Stimulated activated CD8-positive, alpha-beta memory T cell treated with anti-CD3 and anti-CD28 coated beads, Interleukin-12 subunit alpha, Interleukin-12 subunit beta, amount 100 ng/mL, for 1 hour (primary cell): ENCODE results near the gene TENM3.

Experiments
- DNase-seq: peaks from one replicate; pipeline ENCODE4 v3.0.0-alpha.2; 2020; ENCODE audit warnings: low read depth

The TENM3 gene

GRCh38 chr4:182409271-182409670, 166.1 kb downstream of the TENM3 start:
- no peak for DNase-seq

- no peak for DNase-seq
These were observed 168.2 kb downstream of the TENM3 start for GRCh38 chr4:182411391-182411790.

- DNase-seq, result no peak
These were observed 170.3 kb downstream of the TENM3 start for GRCh38 chr4:182413550-182413949.

GRCh38 chr4:182415116-182415515, 171.9 kb downstream of the TENM3 start:
- no peak for DNase-seq

GRCh38 chr4:182416067-182416466, 172.9 kb downstream of the TENM3 start:
- DNase-seq, result no peak

GRCh38 chr4:182418054-182418734, 175.0 kb downstream of the TENM3 start:
- no peak for DNase-seq

GRCh38 chr4:182420189-182420588, 177.0 kb downstream of the TENM3 start:
- no peak for DNase-seq

- DNase-seq, result no peak
These were observed 178.6 kb downstream of the TENM3 start for GRCh38 chr4:182421753-182422152.

GRCh38 chr4:182425302-182425701, 182.1 kb downstream of the TENM3 start:
- no peak for DNase-seq

GRCh38 chr4:182426901-182427300, 183.7 kb downstream of the TENM3 start:
- no peak for DNase-seq

- no peak for DNase-seq
These were observed 184.4 kb downstream of the TENM3 start for GRCh38 chr4:182427554-182427953.

- no peak for DNase-seq
These were observed 186.7 kb downstream of the TENM3 start for GRCh38 chr4:182429896-182430295.

GRCh38 chr4:182432819-182433218, 189.6 kb downstream of the TENM3 start:
- no peak for DNase-seq

- no peak for DNase-seq
These were observed 191.5 kb downstream of the TENM3 start for GRCh38 chr4:182434720-182435119.

GRCh38 chr4:182435401-182435800, 192.2 kb downstream of the TENM3 start:
- DNase-seq, result no peak

- no peak for DNase-seq
These were observed 199.9 kb downstream of the TENM3 start for GRCh38 chr4:182443070-182443469.

- DNase-seq, result no peak
These were observed 204.6 kb downstream of the TENM3 start for GRCh38 chr4:182447767-182448280.

- DNase-seq, result no peak
These were observed 205.3 kb downstream of the TENM3 start for GRCh38 chr4:182448281-182449151.

- DNase-seq, result no peak
These were observed 206.2 kb downstream of the TENM3 start for GRCh38 chr4:182449186-182449929.

GRCh38 chr4:182449930-182450439, 206.8 kb downstream of the TENM3 start:
- no peak for DNase-seq

GRCh38 chr4:182451441-182451840, 208.2 kb downstream of the TENM3 start:
- DNase-seq, result no peak

GRCh38 chr4:182453830-182454229, 210.6 kb downstream of the TENM3 start:
- DNase-seq, result no peak
